HEK293 (cell line): ENCODE measurements around the gene YIPF1.

Source experiments
- CTCF ChIA-PET: fragments of 350-600 bp; formaldehyde crosslinking; extraction: SDS; loops from one replicate; lab custom pipeline; 2021; ENCODE audit warnings: antibody characterized with exemption; lab: Yijun Ruan, JAX
- POLR2A ChIA-PET: fragments of 300-600 bp; formaldehyde crosslinking; extraction: SDS; loops from one replicate; lab custom pipeline; 2020; ENCODE audit warnings: antibody characterized with exemption, inconsistent platforms; lab: Yijun Ruan, JAX
- H3K27ac ChIP-seq: fragments of 200-500 bp; sonication (Bioruptor generic); 2 replicates; pipeline ENCODE4 v1.5.1; 2014; ENCODE audit warnings: low read depth, low read length, control low read depth, inconsistent platforms; ENCODE audit errors: extremely low read depth
- H3K36me3 ChIP-seq, 2 experiments: fragments of 200-500 bp in 1 of 2; sonication (Bioruptor generic) in 1 of 2; 1 replicate in 1 of 2; 2 replicates in 1 of 2; pipeline ENCODE4 v1.5.1; 2014 to 2017; ENCODE audit warnings: inconsistent platforms in 2 of 2, low read length in 2 of 2; ENCODE audit not compliant: control insufficient read depth in 2 of 2, insufficient read depth in 1 of 2
- H3K4me1 ChIP-seq: fragments of 200-500 bp; sonication (Bioruptor generic); 2 replicates; pipeline ENCODE4 v1.5.1; 2014; ENCODE audit warnings: mild to moderate bottlenecking, low read length, inconsistent platforms; ENCODE audit not compliant: control insufficient read depth, insufficient read depth
- H3K4me3 ChIP-seq: 2 replicates; pipeline ENCODE4 v1.5.1; 2011; ENCODE audit warnings: low read depth, mild to moderate bottlenecking, control low read depth, low read length, moderate library complexity
- H3K9me3 ChIP-seq: fragments of 200-500 bp; sonication (Bioruptor generic); 2 replicates; pipeline ENCODE4 v1.5.1; 2014; ENCODE audit warnings: low read depth, low read length, inconsistent platforms; ENCODE audit not compliant: control insufficient read depth, insufficient read depth
- GLI4 ChIP-seq: fragments of 450-650 bp; formaldehyde crosslinking; IDR thresholded peaks from 2 replicates; pipeline ENCODE4 v1.5.1; 2016; ENCODE audit warnings: missing biosample characterization, missing genetic modification characterization
- KLF10 ChIP-seq: fragments of 450-650 bp; IDR thresholded peaks from 2 replicates; pipeline ENCODE4 v1.5.1; 2018; ENCODE audit warnings: missing biosample characterization, mild to moderate bottlenecking, missing genetic modification characterization
- MYNN ChIP-seq: fragments of 450-650 bp; formaldehyde crosslinking; IDR thresholded peaks from 2 replicates; pipeline ENCODE4 v1.5.1; 2016; ENCODE audit warnings: missing biosample characterization, missing genetic modification characterization, borderline replicate concordance
- OSR2 ChIP-seq: fragments of 450-650 bp; formaldehyde crosslinking; IDR thresholded peaks from 2 replicates; pipeline ENCODE4 v1.5.1; 2016; ENCODE audit warnings: missing biosample characterization, missing genetic modification characterization
- YY1 ChIP-seq: fragments of 450-650 bp; formaldehyde crosslinking; IDR thresholded peaks from 2 replicates; pipeline ENCODE4 v1.5.1; 2018; ENCODE audit warnings: missing biosample characterization, missing genetic modification characterization
- ZBTB48 ChIP-seq: fragments of 450-650 bp; formaldehyde crosslinking; IDR thresholded peaks from 2 replicates; pipeline ENCODE4 v1.5.1; 2016; ENCODE audit warnings: missing biosample characterization, missing genetic modification characterization
- ZNF133 ChIP-seq: fragments of 450-650 bp; formaldehyde crosslinking; IDR thresholded peaks from 2 replicates; pipeline ENCODE4 v1.5.1; 2016; ENCODE audit warnings: missing biosample characterization, missing genetic modification characterization
- ZNF16 ChIP-seq: fragments of 450-650 bp; formaldehyde crosslinking; IDR thresholded peaks from 2 replicates; pipeline ENCODE4 v1.5.1; 2016; ENCODE audit warnings: low read depth, missing biosample characterization, missing genetic modification characterization
- ZNF202 ChIP-seq: fragments of 450-650 bp; formaldehyde crosslinking; IDR thresholded peaks from 2 replicates; pipeline ENCODE4 v1.5.1; 2016; ENCODE audit warnings: missing biosample characterization, missing genetic modification characterization, borderline replicate concordance
- ZNF223 ChIP-seq: fragments of 450-650 bp; formaldehyde crosslinking; IDR thresholded peaks from 2 replicates; pipeline ENCODE4 v1.5.1; 2016; ENCODE audit warnings: missing biosample characterization, missing genetic modification characterization
- ZNF391 ChIP-seq: fragments of 450-650 bp; formaldehyde crosslinking; IDR thresholded peaks from 2 replicates; pipeline ENCODE4 v1.5.1; 2016; ENCODE audit warnings: low read depth, missing biosample characterization, missing genetic modification characterization, borderline replicate concordance
- ZNF530 ChIP-seq: fragments of 450-650 bp; formaldehyde crosslinking; IDR thresholded peaks from 2 replicates; pipeline ENCODE4 v1.5.1; 2016; ENCODE audit warnings: low read depth, missing biosample characterization, missing genetic modification characterization
- ZNF549 ChIP-seq: fragments of 450-650 bp; IDR thresholded peaks from 2 replicates; pipeline ENCODE4 v1.5.1; 2018; ENCODE audit warnings: missing biosample characterization, missing genetic modification characterization, mild to moderate bottlenecking, inconsistent platforms, moderate library complexity
- ZNF585B ChIP-seq: fragments of 450-650 bp; formaldehyde crosslinking; IDR thresholded peaks from 2 replicates; pipeline ENCODE4 v1.5.1; 2016; ENCODE audit warnings: missing biosample characterization, missing genetic modification characterization
- ZNF768 ChIP-seq: fragments of 450-650 bp; formaldehyde crosslinking; IDR thresholded peaks from 2 replicates; pipeline ENCODE4 v1.5.1; 2018; ENCODE audit warnings: missing biosample characterization, mild to moderate bottlenecking, missing genetic modification characterization
- ZSCAN30 ChIP-seq: fragments of 450-650 bp; IDR thresholded peaks from 2 replicates; pipeline ENCODE4 v1.5.1; 2018; ENCODE audit warnings: missing biosample characterization, mild to moderate bottlenecking, missing genetic modification characterization, moderate library complexity
- ZXDB ChIP-seq: fragments of 450-650 bp; formaldehyde crosslinking; IDR thresholded peaks from 2 replicates; pipeline ENCODE4 v1.5.1; 2016; ENCODE audit warnings: missing biosample characterization, missing genetic modification characterization
- TF ChIP-seq, protein P1 (sequence below): fragments of 450-650 bp; formaldehyde crosslinking; IDR thresholded peaks from 2 replicates; pipeline ENCODE4 v1.5.1; 2016; ENCODE audit warnings: missing biosample characterization, missing genetic modification characterization
- TF ChIP-seq, protein P2 (sequence below): fragments of 450-650 bp; formaldehyde crosslinking; IDR thresholded peaks from 2 replicates; pipeline ENCODE4 v1.5.1; 2016; ENCODE audit warnings: missing biosample characterization, missing genetic modification characterization, borderline replicate concordance
- TF ChIP-seq, protein P3 (sequence below): fragments of 450-650 bp; formaldehyde crosslinking; IDR thresholded peaks from 2 replicates; pipeline ENCODE4 v1.5.1; 2017; ENCODE audit warnings: missing biosample characterization, missing genetic modification characterization
- TF ChIP-seq, protein P4 (sequence below): fragments of 450-650 bp; formaldehyde crosslinking; IDR thresholded peaks from 2 replicates; pipeline ENCODE4 v1.5.1; 2016; ENCODE audit warnings: missing biosample characterization, missing genetic modification characterization
- TF ChIP-seq, protein P5 (sequence below): IDR thresholded peaks from 2 replicates; pipeline ENCODE4 v1.6.1; 2011; ENCODE audit warnings: mild to moderate bottlenecking, low read depth, low read length, borderline replicate concordance

The YIPF1 gene

DNA sequence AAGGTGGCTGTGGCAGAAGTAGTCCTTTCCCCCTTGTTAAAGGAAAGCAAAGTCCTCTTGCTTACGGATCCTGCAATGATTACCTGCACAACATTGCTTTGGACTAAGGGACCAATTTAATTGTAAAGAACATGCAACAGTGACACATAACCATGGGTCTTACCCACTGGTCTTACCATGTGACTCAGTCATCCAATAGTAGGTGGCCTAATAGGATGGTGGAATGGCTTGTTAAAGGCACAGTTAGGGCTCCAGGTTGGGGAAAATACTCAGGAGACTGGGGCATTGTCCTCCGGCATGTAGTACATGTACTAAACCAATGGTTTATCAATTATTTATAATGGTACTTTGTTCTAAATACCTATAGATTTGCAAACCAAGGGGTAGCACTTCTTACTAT lies 2.1 kb upstream of the YIPF1 start:
- Histone ChIP-seq H3K36me3 (peaks cover 0 to 16% of the 10 kb centered on the region in 2 experiments; a peak in 1 of 3 replicates), H3K27ac (no peak overlapping the region), H3K9me3 (no peaks in the 10 kb centered on the region), H3K4me3 (no peak overlapping the region), H3K4me1 (no peaks in the 10 kb centered on the region)
- ChIA-PET POLR2A (no interaction called here), CTCF (interaction anchor here (0.6 kb wide), 1 partner anchor 66 kb away, joined by 3 read pairs; no protein-coding TSS in a partner anchor)
- TF ChIP-seq ZNF768 (tag by site-specific recombination) (no peak), ZBTB48 (tag by site-specific recombination) (no peak), ZNF585B (tag by site-specific recombination) (no peak), ZNF223 (tag by site-specific recombination) (no peak), ZNF202 (tag by site-specific recombination) (no peak)
- TF ChIP-seq, all 188 proteins: peak for 0

DNA sequence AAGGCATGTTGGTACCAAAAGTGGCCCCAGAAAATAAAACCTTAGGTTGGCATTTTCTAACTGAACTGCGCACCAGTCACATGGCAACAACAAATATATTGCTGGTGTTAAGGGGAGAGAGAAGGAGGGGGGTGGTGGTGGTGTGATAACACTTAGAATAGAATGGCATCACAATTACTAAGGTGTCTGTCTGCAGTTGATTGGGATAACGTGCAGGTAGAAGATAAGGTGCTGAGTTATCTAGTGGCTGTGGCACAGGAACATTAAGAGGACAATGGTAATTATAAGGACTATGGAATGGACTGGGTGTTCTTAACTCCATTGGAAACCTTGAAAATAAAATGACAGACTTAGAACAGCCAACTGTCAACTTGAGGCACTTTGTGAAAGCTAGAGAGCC lies 1.4 kb upstream of the YIPF1 start:
- no peak overlapping the region for H3K4me3 ChIP-seq
- H3K4me1 ChIP-seq: no peaks in the 10 kb centered on the region
- no peaks in the 10 kb centered on the region for H3K9me3 ChIP-seq
- peaks cover 0 to 20% of the 10 kb centered on the region in 2 experiments; a peak in 1 of 3 replicates for H3K36me3 ChIP-seq
- H3K27ac ChIP-seq: no peak overlapping the region
- TF ChIP-seq ZNF530 (tag by site-specific recombination) (no peak), ZNF133 (no peak)
- TF ChIP-seq, protein P1, sequence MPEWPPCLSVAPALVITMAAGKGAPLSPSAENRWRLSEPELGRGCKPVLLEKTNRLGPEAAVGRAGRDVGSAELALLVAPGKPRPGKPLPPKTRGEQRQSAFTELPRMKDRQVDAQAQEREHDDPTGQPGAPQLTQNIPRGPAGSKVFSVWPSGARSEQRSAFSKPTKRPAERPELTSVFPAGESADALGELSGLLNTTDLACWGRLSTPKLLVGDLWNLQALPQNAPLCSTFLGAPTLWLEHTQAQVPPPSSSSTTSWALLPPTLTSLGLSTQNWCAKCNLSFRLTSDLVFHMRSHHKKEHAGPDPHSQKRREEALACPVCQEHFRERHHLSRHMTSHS (tag by site-specific recombination): no peak
- TF ChIP-seq, protein P2, sequence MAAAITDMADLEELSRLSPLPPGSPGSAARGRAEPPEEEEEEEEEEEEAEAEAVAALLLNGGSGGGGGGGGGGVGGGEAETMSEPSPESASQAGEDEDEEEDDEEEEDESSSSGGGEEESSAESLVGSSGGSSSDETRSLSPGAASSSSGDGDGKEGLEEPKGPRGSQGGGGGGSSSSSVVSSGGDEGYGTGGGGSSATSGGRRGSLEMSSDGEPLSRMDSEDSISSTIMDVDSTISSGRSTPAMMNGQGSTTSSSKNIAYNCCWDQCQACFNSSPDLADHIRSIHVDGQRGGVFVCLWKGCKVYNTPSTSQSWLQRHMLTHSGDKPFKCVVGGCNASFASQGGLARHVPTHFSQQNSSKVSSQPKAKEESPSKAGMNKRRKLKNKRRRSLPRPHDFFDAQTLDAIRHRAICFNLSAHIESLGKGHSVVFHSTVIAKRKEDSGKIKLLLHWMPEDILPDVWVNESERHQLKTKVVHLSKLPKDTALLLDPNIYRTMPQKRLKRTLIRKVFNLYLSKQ (tag by site-specific recombination): no peak
- TF ChIP-seq, protein P3, sequence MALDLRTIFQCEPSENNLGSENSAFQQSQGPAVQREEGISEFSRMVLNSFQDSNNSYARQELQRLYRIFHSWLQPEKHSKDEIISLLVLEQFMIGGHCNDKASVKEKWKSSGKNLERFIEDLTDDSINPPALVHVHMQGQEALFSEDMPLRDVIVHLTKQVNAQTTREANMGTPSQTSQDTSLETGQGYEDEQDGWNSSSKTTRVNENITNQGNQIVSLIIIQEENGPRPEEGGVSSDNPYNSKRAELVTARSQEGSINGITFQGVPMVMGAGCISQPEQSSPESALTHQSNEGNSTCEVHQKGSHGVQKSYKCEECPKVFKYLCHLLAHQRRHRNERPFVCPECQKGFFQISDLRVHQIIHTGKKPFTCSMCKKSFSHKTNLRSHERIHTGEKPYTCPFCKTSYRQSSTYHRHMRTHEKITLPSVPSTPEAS (tag by site-specific recombination): no peak
- CTCF ChIA-PET: interaction anchor here (1.3 kb wide), 1 partner anchor 69 kb away, joined by 3 read pairs; no protein-coding TSS in a partner anchor
- POLR2A ChIA-PET: no interaction called here

DNA sequence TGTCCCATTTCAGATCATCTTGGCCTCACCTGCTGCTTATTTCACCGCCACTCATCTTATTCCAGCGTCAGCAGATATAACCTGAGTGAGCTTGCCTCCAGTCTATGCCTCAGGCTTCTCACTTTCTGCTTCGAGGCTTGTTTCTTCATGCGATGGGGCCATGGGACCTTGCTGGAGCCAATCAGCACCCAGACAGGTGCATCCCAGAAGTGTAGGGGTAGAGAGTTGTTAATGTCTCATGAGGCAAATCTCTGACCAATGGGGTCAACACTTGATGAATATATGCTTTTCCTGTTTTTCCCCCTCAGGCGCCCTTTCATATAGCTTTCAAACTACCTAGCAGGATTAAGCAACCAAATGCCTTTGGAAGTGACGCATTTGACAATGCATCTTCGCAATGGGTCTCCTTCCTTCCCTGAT lies 935 bp upstream of the YIPF1 start:
- ChIA-PET POLR2A (no interaction called here), CTCF (interaction anchor here (0.5 to 1.3 kb wide), 2 partner anchors 57 to 69 kb away, joined by 3 read pairs; no protein-coding TSS in a partner anchor)
- Histone ChIP-seq H3K27ac (no peak overlapping the region), H3K9me3 (no peaks in the 10 kb centered on the region), H3K4me1 (no peaks in the 10 kb centered on the region), H3K4me3 (no peak overlapping the region), H3K36me3 (peaks cover 0 to 22% of the 10 kb centered on the region in 2 experiments; a peak in 1 of 3 replicates)
- TF ChIP-seq ZNF16 (tag by site-specific recombination) (no peak), OSR2 (tag by site-specific recombination) (no peak), ZNF549 (tag by site-specific recombination) (no peak), YY1 (no peak), ZNF391 (tag by site-specific recombination) (no peak), GLI4 (tag by site-specific recombination) (no peak), ZXDB (no peak), KLF10 (tag by site-specific recombination) (no peak), ZSCAN30 (no peak), MYNN (tag by site-specific recombination) (no peak)
- TF ChIP-seq, protein P2 (tag by site-specific recombination): no peak
- TF ChIP-seq, protein P4, sequence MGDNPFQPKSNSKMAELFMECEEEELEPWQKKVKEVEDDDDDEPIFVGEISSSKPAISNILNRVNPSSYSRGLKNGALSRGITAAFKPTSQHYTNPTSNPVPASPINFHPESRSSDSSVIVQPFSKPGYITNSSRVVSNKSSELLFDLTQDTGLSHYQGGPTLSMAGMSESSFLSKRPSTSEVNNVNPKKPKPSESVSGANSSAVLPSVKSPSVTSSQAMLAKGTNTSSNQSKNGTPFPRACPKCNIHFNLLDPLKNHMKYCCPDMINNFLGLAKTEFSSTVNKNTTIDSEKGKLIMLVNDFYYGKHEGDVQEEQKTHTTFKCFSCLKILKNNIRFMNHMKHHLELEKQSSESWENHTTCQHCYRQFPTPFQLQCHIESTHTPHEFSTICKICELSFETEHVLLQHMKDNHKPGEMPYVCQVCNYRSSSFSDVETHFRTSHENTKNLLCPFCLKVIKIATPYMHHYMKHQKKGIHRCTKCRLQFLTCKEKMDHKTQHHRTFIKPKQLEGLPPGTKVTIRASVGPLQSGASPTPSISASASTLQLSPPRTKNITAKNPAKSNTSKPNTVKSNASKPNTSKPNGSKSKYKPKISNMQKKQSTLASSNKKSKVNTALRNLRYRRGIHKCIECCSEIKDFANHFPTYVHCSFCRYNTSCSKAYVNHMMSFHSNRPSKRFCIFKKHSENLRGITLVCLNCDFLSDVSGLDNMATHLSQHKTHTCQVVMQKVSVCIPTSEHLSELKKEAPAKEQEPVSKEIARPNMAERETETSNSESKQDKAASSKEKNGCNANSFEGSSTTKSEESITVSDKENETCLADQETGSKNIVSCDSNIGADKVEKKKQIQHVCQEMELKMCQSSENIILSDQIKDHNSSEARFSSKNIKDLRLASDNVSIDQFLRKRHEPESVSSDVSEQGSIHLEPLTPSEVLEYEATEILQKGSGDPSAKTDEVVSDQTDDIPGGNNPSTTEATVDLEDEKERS (tag by site-specific recombination): no peak
- TF ChIP-seq, protein P5, sequence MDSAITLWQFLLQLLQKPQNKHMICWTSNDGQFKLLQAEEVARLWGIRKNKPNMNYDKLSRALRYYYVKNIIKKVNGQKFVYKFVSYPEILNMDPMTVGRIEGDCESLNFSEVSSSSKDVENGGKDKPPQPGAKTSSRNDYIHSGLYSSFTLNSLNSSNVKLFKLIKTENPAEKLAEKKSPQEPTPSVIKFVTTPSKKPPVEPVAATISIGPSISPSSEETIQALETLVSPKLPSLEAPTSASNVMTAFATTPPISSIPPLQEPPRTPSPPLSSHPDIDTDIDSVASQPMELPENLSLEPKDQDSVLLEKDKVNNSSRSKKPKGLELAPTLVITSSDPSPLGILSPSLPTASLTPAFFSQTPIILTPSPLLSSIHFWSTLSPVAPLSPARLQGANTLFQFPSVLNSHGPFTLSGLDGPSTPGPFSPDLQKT: no peak
